HG02943 (cell line): ENCODE measurements around the gene SDK1.

Experiments used
- ATAC-seq: cut with Tn5 transposase; IDR thresholded peaks from one replicate; pipeline ENCODE4 v1.9.1; 2021; ENCODE audit warnings: mild to moderate bottlenecking, low read depth, moderate library complexity; ENCODE audit not compliant: unreplicated experiment

SDK1 gene

DNA sequence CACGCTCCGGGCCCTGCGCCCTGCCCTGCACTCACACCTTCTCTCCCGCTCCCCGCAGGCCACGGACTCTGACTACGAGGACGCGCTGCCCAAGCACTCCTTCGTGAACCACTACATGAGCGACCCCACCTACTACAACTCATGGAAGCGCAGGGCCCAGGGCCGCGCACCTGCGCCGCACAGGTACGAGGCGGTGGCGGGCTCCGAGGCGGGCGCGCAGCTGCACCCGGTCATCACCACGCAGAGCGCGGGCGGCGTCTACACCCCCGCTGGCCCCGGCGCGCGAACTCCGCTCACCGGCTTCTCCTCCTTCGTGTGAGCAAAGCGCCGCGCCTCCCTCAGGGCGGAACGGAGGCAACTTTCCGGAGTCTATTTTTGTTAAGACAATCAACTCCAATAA is 964.0 kb downstream of the SDK1 start:
- ATAC-seq, result no peak

DNA sequence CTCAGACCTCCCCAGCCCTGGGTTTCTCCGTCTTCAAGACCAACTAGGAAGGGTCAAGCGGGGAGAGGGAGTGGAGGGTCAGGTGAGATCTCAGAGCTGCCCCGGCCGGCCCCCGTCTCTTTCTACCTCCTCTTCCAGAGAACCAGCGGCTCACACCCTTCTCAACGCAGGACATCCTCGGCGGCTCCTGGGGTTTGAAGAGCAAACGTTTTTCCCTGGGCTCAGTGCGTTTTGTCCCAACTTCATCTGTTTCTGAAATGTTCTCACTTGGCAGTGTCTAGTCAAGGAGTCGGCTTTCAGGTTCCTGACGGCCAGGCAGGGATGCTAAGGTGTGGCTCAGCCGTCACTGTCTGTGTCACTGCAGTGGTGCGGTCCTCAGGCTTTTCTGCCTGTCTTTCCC is 964.6 kb downstream of the SDK1 start:
- no peak for ATAC-seq

GRCh38 chr7:4266270-4267040 is 965.4 kb downstream of the SDK1 start:
- no peak for ATAC-seq

- no peak for ATAC-seq
These were observed 966.4 kb downstream of the SDK1 start for GRCh38 chr7:4267341-4268039.

- no peak for ATAC-seq
These were observed 967.3 kb downstream of the SDK1 start for GRCh38 chr7:4268040-4268965.

DNA sequence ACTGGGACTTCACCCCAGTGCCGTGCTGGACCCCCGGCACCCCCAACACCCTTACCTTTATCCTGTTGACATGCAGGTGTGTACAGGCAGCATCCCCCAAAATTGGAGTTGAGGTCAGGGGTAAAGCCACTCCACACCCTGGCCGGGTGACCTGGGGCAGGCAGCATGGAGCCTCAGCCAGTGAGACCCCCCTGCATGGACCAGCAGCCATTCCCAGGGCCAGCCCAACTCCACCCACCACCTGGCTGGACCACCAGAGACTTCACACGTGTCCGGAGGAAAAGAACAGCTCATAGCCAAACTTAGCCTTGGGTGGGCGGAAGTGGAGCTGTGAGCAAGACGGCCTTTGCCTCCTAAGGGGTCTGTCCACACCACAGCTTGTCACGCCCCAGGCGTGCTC is 968.0 kb downstream of the SDK1 start:
- ATAC-seq, result no peak

GRCh38 chr7:4269746-4270145 is 968.7 kb downstream of the SDK1 start:
- no peak for ATAC-seq

GRCh38 chr7:4270268-4270667 is 969.2 kb downstream of the SDK1 start:
- no peak for ATAC-seq

DNA sequence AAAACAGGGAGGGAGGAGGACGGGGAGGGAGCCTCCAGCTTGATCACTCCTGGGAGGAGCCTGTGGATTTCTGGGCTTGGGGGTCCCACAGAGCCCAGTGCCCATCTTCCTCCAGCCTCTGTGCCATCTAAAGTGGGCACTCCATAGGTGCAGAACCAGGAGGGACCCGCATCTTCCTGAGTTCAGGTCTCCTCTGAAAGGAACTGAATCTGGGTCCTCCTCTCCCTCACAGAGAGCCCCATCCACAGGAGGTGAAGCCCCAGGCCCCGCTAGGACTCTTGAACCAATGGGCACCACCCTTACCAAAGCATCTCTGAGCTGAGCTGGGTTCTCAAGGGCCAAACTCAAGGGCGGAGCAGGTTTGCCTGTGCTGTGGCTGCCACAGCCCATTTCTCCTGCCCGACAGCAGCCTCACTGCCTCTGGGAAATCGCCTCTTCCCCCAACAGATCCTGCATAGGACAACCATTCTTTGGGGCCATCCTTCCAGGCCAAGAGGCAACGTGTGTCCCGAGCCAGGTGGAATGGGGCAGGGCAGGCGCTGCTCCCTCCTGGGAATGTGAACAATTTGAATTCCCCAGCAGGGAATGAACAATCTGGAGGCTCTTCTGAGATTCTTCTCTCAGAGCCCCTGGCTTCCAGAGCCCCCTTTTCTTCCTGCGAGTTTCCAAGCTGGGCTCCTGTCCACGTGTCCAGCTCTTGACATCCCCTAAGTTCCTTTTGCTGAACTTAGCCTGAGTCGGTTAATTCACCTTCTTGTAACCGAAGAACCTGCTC is 970.1 kb downstream of the SDK1 start:
- no peak for ATAC-seq

- ATAC-seq, result no peak
These were observed 970.6 kb downstream of the SDK1 start for GRCh38 chr7:4271716-4272015.

GRCh38 chr7:4272141-4272540 is 971.1 kb downstream of the SDK1 start:
- ATAC-seq, result no peak

DNA sequence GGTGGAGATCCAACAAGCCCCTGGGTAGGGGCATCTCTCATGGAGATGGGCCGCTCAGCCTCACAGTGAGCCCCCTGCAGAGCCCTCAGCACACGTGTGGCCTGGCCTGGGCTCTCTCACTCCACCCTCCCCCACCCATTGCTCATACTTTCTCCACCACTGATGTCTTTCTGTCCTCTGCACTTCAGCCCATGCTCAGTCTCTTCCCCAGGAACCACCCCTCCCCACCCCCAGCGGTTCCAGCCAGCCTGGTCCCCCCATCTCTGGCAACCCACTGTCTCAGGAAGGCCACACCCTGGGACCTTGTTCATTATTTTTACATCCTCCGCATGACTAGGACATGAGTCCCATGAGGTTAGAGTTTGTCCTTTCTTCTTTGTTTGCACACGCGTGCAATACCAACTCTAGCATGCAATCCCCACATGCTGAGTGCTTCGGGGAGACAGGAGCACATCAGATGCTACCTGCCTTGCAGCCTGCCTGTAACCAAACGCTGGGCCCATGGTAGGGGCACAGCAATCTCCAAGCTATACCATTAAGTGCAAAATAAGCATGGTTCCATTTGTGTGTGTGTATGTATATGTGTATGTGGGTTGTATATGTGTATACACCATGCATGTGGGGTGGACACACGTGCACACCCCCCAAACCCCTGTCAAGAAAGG is 972.6 kb downstream of the SDK1 start:
- no peak for ATAC-seq

GRCh38 chr7:4274286-4274685 is 973.2 kb downstream of the SDK1 start:
- no peak for ATAC-seq

DNA sequence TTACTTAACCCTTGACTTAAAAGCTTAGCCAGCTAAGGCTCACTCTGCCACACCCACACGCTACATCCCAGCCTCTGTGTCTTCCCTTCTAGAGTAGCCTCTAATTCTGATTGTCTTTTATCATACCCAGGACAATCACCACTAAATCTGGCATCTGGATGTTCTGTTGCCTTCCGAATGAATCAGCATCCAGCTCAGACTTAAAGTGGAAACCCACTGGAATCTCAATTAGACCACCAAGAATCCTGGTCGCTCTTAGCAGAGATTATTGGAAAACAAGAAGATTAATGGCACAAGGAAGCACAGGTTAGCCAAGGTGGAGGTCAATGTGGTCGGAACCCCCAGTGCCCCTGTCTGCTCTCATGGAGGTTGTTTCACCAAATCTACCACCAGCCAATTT is 976.9 kb downstream of the SDK1 start:
- no peak for ATAC-seq

GRCh38 chr7:4279216-4279615 is 978.2 kb downstream of the SDK1 start:
- ATAC-seq, result no peak

GRCh38 chr7:4281231-4281993 is 980.4 kb downstream of the SDK1 start:
- no peak for ATAC-seq

GRCh38 chr7:4282434-4283223 is 981.6 kb downstream of the SDK1 start:
- ATAC-seq, result no peak

DNA sequence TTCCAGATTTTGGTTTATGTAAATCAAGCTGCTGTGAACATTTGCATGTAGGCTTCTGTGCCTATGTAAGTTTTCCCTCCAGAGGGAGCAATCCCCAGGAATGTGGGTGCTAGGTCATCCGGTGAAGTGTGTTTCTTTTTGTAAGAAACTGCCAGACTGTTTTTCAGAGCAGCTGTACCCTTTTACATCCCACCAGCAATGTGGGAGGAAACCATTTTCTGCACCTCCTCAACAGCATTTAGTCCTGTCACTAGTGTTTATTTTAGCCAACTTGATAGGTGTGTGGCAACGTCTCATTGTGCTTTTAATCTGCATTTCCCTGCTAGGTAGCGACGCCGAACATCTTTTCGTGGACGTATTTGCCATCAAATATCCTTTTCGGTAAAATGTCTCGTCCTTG is 985.3 kb downstream of the SDK1 start:
- no peak for ATAC-seq
